GM20431 (cell line): ENCODE measurements around the gene SPSB4.

Source experiments
- in situ Hi-C: fragments of 300-500 bp; cut with MseI, MboI; formaldehyde crosslinking; loops from one replicate; pipeline ENCODE4 v1.15.0; 2020; ENCODE audit warnings: low sequenced_read_pairs; ENCODE audit not compliant: unreplicated experiment

The SPSB4 gene

DNA sequence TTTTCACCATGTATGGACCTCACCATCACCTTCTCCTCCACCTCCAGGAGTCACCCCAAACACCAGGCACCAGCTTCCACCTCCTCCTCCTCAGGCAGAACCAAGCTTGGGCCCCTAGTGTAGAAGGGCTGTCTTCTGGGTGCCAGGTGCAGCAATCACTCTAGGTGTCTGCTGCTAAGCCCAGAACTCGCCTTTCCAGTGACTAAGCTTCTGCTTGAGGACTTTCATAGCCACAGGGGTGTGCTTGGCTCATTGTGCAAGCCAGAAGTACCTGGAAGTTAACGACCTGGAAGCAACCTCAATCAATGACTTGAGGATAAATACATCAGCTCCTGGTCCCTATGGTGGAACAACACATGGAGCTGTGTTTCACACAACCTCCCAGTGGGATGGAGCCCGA, 130.7 kb downstream of the SPSB4 start:
- in situ Hi-C loops: loop anchor here (25.0 kb wide), 1 partner anchor 170 kb away; no protein-coding TSS in a partner anchor

DNA sequence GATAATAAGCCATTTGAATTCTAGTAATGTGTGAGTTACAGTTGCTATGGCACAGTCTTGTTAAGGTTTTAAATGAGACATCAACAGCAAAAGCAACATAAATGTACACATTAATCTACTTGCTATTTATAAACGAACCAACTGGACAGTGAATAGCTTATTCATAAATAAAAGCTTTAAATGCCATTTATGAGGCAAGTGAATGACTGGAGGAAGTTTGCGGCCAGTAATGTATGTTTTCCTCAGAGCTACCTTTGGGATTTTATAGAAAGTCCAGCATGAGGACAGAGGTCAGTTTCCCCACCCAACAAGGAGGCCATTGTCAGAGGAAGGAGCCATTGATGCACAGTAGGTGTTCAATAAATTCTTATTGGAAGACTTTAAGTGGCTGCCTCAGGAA, 132.5 kb downstream of the SPSB4 start:
- in situ Hi-C loops: loop anchor here (25.0 kb wide), 1 partner anchor 171 kb away; no protein-coding TSS in a partner anchor

DNA sequence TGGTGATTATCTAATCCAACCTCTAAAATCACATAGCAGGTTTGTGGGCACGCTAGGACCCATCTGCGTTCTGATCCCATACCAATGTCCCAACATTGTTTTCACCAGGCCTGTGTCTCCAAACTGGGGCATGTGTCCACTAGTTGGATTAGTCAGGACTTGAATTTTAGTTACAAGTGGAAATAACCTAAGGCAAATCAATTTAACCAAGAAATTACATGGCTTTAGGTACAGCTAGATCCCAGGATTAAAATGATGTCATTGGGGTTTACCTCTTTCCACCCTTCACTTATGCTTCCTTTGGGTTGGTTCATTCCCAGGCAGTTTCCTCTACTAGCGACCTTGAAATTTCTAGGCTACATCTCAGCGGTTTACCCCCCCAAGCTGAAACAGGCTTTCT, 133.3 kb downstream of the SPSB4 start:
- in situ Hi-C loops: loop anchor here (25.0 kb wide), 1 partner anchor 172 kb away; no protein-coding TSS in a partner anchor

DNA sequence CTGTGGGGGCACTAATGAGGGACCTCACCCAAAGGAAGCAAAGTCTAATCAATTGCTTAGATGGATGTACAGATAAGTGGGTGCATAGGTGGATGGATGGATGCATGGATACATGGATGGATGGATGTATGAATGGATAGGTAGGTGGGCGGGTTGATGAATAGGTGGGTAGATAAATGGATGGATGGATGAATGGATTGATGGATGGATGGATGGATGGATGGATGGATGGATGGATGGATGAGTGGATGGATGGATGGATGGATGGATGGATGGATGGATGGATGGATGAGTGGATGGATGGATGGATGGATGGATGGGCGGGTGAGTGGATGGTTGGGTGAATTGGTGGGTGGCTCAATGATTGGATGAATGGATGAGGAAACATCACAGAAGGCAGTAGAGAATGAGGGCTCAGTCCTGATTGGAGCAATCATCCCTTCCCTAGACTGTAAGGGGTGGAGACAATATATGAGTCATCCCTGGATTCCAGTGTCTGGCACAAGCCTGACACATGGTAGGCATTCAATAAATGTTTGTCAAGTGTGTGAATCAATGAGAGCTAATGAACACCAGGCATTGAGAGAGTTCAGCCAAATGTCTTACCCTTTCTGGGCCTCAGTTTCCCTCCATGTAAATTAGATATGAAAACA, 140.1 kb downstream of the SPSB4 start:
- in situ Hi-C loops: loop anchor here (25.0 kb wide), 1 partner anchor 179 kb away; no protein-coding TSS in a partner anchor

DNA sequence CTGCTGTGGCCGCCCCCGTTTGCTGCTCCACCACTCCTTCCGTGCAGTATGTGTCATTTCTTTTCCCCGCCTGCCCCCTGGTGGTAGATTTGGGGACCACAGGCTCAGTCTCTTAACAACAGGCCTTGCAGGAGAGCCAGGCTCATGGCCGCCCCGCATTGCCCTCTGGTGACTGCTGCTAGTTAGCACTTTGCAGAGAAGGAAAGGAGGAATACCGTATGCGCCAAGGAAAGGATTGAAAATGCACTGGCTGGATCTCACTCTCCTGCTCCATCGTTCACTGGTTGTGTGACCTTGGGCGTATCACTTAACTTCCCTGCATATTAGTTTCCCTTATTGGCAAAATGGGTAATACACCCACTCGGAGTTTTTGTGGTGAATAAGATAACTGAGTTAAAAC, 141.2 kb downstream of the SPSB4 start:
- in situ Hi-C loops: loop anchor here (25.0 kb wide), 1 partner anchor 180 kb away; no protein-coding TSS in a partner anchor

DNA sequence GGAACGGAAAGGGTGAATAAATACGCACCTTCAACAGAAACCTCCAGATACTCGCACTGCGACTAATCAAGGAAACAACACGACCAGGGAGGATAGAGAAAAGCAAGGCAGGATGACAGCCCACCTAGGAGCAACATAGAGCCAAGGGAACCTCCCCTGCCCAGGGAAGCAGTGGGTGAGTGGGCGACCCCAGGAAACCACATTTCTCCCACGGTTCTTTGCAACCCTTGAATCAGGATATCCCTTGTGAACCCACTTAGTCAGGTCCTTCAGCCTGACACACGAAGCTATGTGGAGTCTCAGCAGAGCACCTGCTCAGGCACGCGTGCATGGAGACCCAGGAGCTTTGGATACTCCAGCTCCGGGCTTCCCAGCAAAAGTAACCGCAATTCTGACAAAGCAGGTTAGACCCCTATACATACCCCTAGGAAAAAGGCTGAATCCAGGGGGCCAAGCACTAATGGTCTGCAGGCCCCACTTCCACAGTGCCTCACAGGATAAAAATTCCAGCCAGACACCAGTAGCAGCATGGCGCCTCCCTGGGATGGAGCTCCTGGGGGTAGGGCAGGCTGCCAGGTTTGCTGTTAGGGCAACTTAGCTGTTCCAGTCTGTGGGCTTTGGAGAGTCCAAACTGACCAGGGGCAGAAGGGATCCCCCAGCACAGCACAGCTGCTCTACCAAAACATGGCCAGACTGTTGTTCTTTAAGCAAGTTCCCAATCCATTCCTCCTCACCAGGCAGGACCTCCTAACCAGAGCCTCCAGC, 142.1 kb downstream of the SPSB4 start:
- in situ Hi-C loops: loop anchor here (25.0 kb wide), 1 partner anchor 181 kb away; no protein-coding TSS in a partner anchor
